Cardiac septum (tissue), 1 donor: ENCODE measurements around the gene CA12. TPM values are rescaled to one million over a fixed set of nuclear protein-coding genes. Genes with fewer than 3 reads are reported as not detected.
"Not testable (repeated sequence)": the region's sequence is repeated elsewhere in the genome, so short reads cannot be mapped to it uniquely, and the experiment has no call there.

Experiments used
- DNase-seq: peaks from one replicate; pipeline ENCODE4 v3.0.0-alpha.2; 2020; ENCODE audit warnings: low spot score
- intact Hi-C: fragments of 100-400 bp; cut with DNase I; formaldehyde crosslinking; loops from one replicate; pipeline ENCODE4 v1.14.0; 2022
- total RNA-seq: library from RNA; stranded (reverse); fragmentation: NEBNext Ultra II Directional; extraction: Animal tissue kit (Norgen Biotek cat#: 25700); gene quantifications from one replicate; pipeline ENCODE4 v1.2.1, GENCODE V29; 2021
- donor health status: DM: no; HTN: no; CAD: no.

CA12 gene
- total RNA-seq, 1 donor from 2014 or later: 0.11 TPM

- intact Hi-C loops: no loop called here
- DNase-seq: no peak
Observed at GRCh38 chr15:63344731-63345390, 36.8 kb downstream of the CA12 start.

DNA sequence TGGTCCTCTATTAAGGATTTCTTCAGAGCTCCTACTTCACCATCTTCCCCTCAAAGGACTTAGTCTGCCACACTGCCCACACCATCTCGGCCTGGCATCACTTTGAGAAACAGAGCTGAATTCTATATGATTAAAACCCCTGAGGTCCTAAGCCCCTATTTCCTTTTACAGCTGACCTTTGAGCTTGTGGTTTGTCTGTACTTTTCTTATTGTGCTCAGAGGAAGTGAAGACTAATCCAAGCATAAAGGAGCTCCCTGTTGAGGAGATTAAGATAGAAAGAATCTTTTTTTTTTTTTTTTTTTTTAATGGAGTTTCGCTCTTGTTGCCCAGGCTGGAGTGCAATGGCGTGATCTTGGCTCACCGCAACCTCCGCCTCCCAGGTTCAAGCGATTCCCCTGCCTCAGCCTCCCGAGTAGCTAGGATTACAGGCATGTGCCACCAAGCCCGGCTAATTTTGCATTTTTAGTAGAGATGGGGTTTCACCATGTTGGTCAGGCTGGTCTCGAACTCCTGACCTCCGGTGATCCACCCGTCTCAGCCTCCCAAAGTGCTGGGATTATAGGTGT lies 38.6 kb downstream of the CA12 start:
- intact Hi-C loops, DNase-seq: not testable (repeated sequence)

- intact Hi-C loops: no loop called here
- no peak for DNase-seq
Observed at GRCh38 chr15:63341898-63342297, 39.7 kb downstream of the CA12 start.

DNA sequence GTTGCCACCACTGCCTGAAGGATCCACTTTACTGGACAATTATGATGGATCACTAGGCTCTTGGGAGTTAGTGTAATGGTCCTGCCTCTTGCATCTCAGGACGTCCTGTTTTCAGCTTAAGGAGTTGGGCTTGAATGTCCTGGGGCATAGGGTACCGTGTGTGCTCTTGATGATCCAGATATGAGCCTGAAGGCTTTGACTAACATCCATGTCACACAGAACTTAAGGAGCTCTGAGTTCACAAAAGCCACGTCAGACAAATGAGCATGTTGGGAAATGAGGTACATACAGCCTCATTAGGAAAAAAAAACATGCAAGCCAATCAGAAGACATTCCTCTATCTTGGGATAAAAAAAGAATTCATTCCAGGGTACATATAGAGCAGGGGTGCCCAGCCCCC lies 40.8 kb downstream of the CA12 start:
- intact Hi-C loops: no loop called here

GRCh38 chr15:63340353-63340752 lies 41.3 kb downstream of the CA12 start:
- DNase-seq: no peak
- intact Hi-C loops: no loop called here

More for the DNA sequence above, 40.8 kb downstream of the CA12 start:
- DNase-seq: no peak

DNA sequence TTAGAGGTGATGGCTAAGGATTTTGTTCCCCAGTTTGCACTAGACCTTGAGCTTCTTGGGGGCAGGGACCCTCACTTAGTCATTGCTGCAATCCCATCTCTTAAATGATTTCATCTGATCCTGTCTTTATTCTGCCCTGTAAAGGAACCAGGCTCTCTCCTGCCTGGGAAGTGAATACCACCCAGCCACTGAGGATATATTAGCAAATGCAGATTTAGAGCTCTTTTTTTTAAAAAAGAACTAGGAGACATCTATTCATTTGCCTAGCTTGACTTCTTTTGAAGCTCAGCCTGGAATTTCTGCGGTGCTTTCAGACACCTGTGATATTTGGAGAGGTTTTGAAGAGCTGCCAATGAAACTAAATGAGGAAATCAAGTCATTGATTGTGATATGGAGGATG lies 41.8 kb downstream of the CA12 start:
- intact Hi-C loops: no loop called here
- DNase-seq: no peak

DNA sequence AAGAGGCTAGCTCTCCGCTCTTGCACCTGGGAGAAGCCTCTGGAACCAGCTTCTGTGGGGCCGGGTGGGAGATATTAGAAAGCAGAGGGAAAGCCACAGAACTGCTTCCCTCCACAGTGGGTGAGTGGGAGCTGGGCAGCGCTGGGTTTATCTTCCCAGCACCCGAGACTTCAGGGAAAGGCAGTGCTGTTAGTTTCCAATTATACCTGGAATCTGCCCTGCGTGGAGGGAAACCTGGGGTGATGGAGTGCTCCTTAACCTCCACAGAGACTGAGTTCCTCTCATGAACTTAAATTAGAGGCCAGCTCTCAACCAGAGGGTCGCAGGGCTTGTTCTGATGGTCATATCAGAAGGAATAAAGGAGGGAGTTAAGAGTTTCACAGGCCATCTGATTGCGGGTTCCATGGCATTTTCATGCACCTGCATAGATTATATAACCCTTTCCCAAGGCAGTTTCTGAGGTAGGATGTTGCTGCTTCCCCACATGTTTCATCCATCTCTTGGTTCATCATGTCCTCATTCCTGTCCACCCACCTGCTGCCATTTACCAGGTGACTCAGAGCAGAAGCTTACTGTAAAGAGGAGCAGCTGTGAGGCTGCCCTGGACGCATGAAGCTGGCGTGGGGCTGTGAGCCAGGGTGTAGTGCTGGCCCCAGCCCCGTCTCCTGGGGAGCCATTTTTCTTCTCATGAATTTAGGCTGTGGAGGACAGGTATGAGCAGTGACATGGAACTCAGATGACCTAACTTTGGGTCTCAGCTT lies 42.5 kb downstream of the CA12 start:
- no peak for DNase-seq
- intact Hi-C loops: no loop called here

DNA sequence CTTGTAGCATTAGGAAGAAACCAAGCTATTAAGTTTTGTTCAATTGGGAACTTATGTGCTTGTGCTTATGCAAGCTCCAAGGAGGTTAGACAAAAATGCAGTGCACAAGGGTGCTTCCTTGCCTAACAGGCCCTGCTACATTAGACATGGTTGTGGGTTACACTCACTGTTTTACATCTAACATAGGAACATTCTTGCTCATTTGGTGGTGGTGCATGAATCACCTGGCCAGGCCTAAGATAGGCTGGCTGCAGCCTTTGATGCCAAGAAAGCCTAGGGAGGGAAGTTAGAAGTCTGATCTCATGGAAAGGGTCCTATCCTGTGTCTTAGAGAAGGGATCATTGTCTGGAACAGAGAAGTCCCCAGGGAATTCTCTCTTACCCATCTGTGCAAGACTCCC lies 43.5 kb downstream of the CA12 start:
- no peak for DNase-seq
- intact Hi-C loops: no loop called here

GRCh38 chr15:63337046-63337445 lies 44.6 kb downstream of the CA12 start:
- DNase-seq: no peak
- intact Hi-C loops: no loop called here

GRCh38 chr15:63335543-63336240 lies 46.0 kb downstream of the CA12 start:
- no peak for DNase-seq
- intact Hi-C loops: no loop called here

DNA sequence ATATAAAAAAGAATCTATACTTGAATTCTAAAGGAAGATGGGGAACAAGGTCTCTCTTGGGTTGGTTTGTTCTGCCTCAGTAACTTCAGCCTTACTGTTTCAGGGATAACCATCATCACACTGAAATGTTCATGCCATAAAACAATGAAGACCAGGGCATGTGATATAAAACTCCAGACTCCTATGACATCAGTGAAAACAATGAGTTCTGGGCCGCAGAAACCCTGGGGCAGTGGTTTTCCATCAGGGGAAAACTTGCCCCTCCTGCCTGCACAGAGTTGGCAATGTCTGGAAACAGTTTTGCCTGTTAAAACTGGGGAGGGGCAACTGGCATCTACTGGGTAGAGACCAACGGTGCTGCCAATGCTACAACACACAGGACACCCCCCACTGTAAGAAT lies 46.8 kb downstream of the CA12 start:
- no peak for DNase-seq
- intact Hi-C loops: no loop called here

DNA sequence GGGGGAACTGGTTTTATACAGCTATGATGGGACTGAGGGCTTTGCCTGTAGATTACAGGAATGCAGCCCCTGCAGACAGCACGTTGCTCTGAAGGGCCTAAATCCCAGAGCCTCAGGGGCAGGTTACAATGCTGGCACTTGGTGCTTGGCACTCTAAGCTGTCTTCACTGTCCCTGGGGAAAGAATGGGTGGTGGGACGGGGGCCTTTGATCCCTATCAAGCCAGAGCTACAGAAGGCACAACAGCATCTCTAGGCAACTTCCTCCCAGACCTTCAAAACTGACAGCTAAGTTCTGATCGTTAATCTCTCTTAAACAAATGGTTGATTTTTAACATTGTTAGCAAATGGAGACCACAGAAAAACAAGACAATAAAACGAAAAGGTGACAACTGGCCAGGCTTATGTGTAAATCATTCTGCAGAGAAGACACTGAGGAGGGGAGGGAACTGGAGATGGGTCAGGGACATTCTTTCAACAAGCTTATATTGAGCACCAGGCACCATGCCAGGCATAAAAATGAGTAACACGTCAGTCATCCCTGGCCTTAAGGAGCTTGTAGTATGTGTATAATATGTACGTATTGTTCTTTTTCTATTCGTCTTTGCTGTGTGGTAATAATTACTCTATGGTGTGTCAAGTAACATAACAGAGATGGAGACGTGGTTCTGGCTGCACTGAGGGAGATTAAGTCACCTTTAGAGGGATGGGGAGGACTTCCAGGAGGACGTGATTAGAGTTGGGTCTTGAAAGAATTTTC lies 49.1 kb downstream of the CA12 start:
- no peak for DNase-seq
- intact Hi-C loops: no loop called here

- no peak for DNase-seq
- intact Hi-C loops: no loop called here
Observed at GRCh38 chr15:63331456-63331855, 50.2 kb downstream of the CA12 start.

DNA sequence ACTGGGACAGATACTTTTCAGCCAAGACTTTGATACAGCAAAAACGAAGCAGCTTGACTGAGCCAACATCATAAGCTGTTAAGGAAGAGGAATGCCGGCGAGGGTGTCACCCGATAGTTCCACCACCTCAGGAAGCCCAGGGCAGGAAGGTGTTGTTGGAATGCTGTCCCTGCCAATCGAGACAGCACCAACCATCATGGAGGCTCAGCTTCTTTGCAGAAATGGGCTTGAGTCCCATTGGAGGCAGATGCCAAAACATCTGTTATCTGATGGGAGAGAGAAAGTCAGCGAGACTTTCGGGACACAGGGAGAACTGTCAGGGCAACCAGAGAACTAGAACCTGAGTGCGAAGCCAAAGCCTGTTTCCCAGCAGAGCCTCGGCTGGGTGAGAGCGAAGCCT lies 50.7 kb downstream of the CA12 start:
- DNase-seq: no peak
- intact Hi-C loops: no loop called here

GRCh38 chr15:63329567-63330350 lies 51.9 kb downstream of the CA12 start:
- DNase-seq: no peak
- intact Hi-C loops: no loop called here

DNA sequence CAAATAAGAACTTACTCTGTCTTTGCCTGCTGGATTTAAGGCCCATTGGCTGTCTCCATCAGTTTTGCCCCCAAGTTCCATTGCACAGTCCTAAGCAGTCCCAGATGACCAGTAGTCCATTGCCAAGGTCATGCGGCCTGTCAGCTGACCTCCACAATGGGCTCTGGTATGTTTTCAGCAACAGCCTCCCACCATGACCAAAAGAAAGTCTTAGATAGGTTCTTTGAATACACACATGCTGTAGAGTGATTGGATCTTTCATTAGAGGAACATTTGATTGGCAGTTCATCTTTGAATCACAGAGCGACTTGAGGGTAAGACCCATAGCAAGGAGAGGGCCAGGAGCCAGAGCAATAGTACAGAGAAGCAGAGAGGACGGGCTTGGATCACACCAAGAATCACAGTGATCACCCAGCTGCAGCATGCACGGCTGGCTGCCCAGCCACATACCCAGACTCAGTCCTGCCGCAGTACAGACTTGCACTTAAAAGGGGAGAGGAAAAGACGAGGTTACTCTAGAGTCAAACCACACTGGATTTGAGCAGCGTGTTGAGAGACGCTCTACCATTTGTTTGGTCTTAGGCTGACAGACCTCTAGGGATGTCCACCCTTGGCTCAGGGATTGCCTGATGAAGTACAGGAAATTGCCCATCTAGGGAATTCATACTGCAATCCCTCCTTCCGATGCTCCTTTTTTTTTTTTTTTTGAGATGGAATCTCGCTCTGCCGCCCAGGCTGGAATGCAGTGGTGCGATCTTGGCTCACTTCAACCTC lies 53.8 kb downstream of the CA12 start:
- intact Hi-C loops: no loop called here
- DNase-seq: no peak

- no peak for DNase-seq
- intact Hi-C loops: no loop called here
Observed at GRCh38 chr15:63324770-63325169, 56.9 kb downstream of the CA12 start.
